HG03135 (cell line): ENCODE results near the gene GCDH.
"Not testable (repeated sequence)": the region's sequence is repeated elsewhere in the genome, so short reads cannot be mapped to it uniquely, and the experiment has no call there.

Source experiments
- ATAC-seq: cut with Tn5 transposase; IDR thresholded peaks from one replicate; pipeline ENCODE4 v1.9.1; 2021; ENCODE audit warnings: mild to moderate bottlenecking, moderate library complexity; ENCODE audit not compliant: unreplicated experiment

GCDH gene

DNA sequence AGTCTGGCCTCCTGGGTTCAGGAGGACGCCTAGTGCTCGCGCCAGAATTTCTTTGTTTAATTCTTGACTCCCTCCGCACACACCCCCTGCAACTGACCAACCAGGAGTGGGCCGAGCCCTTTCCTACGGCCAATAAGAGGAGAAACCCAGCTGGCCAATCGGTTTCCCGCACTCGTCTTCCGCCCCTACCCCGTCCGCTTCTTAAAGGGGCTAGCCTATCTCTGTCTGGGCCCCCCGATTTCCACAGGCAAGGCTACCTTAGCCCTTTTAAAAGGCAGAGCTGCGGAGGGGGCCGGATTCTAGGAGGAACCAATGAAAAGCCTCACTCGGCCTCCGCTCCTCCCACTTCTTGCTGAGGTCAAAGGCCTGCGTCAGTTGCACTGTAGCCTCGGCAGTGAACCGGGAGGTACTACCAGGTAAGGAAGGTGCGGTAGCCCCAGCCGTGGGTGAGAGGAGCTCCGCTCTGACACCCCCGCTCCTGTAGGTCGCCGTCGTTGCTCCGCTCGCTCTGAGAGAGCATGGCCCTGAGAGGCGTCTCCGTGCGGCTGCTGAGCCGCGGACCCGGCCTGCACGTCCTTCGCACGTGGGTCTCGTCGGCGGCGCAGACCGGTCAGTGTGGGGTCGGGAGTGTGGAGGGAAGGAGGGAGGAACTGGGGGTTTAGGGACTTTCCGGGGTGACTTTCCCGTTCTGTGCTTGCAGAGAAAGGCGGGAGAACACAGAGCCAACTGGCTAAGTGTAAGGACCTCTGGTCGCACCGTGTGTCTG is at the start of gene GCDH:
Gene GCDH (plus strand): TSS at position 374 of the 766 bp plus-strand sequence. CDS start 145 bp downstream, at position 519.
- peak; percentile 88 for ATAC-seq

DNA sequence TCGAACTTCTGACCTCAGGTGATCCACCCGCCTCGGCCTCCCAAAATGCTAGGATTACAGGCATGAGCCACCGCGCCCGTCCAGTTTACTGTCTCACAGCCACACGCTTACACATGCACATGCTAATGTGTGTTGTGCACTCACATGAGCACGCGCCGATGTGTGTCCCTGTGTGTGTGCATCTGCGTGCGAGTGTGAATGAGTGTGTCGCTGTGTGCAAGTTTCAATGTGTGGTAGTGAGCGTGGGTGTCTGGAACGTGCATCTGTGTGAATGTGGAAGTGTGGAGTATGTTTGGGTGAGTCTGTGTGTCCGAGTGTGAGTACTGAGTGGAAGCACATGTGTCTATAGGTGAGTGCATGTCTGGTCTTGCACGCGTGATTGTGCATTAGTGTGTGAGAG is 48.4 kb upstream of the GCDH start:
- no peak for ATAC-seq

DNA sequence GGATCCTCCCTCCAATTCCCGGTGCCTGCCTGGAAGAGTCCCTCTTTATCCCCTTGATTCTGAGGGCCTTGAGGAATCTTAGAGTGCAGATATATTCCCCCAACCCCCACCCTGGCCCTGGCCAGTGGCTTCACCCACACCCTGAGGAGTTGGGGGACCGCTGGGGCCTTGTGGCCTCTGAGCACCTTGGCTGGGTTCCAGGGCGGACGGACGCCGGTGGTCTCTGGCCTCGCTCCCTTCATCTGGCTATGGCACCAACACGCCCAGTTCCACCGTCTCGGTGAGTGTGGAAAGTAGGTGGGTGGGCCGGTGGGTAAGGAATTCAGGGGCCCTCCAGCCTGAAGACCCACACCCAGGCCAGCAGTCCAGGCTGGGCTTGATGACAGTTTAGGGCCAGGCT is 47.6 kb upstream of the GCDH start:
- ATAC-seq: no peak

DNA sequence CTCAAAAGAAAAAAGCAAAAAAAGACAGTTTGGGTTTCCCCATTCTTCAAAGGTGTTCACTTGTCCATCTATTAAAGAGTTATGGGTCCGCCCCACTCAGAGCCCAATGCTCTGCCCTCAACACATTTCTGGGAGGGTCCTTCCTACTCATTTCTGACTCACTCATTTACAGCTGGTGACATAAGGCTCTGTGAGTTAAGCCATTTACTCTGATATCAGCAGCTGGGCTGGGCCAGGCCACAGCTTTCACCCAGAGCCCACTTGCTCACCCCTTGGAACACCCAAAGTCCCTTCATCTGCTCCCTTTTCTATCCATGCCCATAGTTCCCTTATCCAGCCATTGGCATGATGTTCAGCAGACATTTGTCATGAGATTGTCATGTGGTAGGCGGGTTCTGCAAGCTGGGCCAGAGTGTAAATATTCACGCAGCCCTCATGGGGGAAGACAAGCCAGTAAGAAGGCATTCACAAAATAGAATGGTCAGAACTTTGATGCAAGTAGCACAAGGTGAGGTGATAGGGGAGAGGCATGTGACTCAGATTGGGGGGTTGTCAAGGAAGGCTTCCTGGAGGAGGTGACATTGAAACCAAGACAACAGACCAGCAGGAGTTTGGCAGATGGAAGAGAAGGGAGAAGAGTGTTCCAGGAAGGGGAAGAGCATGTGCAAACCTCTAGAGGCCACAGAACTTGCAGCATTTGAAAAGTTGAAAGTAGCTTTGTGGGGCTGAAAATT is 46.8 kb upstream of the GCDH start:
- ATAC-seq: no peak

DNA sequence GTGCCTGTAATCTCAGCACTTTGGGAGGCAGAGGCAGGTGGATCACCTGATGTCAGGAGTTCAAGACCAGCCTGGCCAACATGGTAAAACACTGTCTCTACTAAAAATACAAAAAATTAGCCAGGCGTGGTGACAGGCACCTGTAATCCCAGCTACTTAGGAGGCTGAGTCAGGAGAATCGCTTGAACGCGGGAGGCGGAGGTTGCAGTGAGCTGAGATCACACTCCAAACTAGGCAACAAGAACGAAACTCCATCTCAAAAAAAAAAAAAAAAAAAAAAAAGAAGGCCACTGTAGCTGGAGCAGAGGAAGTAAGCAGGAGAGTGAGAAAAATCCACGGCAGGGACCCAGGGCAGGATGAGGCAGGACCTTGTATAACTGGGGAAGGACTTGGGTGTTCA is 44.3 kb upstream of the GCDH start:
- ATAC-seq: not testable (repeated sequence)

DNA sequence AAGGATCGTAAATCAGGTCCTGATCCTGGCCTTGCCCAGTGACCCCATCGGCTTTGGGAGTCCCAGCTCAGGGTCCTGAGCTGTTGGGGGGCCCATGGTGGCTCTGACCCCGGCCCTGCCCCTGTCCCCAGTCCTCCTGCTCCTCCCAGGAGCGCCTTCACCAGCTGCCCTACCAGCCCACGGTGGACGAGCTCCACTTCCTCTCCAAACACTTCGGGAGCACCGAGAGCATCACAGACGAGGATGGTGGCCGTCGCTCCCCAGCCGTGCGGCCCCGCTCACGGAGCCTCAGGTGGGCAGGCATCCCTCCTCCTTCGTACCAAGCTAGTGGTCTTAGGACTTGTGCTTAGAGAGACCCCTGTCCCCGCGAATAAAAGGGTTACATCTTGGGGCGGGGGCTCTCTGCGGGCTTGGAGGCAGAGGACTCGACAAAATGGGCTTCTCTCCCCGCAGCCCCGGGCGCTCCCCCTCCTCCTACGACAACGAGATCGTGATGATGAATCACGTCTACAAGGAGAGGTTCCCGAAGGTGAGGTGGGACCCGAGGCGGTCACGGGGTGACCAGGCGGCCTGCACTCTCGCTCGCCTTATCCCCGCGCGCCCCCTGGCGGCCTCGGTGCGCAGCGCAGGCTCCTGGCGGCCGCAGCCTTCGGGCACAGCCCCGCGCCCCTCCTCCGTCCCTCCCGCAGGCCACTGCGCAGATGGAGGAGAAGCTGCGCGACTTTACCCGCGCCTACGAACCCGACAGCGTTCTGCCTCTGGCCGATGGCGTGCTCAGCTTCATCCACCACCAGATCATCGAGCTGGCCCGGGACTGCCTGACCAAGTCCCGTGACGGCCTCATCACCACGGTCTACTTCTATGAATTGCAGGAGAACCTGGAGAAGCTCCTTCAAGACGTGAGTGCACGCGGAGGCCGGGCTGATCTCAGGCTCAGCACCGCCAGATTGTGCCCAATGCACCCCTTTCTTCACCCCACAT is 43.5 kb upstream of the GCDH start:
- ATAC-seq: peak; percentile 69

DNA sequence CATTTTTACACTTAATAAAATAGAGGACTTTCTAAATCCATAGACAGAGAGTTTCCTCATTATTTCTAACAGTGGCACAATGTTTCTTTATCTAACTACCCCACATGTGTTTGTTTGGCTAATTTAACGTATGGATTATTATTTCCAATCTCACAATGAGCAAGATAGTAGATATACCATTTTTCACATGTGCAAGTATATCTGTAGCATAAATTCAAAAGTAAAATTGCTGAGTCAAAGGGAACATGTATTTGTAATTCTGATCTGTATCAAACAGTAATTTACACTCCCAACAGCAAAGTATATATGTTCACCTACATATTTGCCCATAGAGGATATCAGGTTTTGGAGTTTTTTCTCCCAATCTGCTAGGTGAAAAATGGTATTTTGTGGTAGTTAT is 34.3 kb upstream of the GCDH start:
- ATAC-seq: no peak

DNA sequence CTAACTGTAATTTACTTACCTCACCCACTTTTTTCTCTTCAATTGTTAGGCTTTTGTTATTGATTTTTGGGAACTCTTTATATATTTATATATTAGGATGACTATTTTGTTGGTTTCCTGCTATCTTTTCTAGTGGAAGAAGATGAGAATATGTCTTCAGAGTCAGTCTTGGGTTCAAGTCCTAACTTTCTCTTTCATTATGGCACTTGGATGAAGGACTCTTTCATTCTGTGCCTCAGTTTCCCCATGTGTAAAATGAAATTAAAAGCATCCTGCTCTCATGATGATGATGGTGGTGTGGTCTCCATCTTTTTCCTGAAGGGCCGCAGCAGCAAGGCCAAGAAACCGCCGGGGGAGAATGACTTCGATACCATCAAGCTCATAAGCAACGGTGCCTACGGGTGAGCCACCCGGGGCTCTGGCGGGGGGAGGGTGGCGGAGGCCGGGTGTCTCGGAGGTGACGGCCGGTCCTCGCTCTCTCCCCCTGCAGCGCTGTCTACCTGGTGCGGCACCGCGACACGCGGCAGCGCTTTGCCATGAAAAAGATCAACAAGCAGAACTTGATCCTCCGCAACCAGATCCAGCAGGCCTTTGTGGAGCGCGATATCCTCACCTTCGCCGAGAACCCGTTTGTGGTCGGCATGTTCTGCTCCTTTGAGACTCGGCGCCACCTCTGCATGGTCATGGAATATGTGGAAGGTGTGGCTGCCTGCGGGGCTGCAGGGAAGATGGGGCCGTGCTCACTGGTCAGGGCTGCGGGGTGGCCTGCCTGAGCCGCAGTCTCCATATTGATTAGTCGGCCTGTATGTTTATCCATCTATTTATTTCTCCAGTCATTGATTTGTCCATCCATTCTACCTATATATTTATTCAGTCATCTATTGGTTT is 32.7 kb upstream of the GCDH start:
- ATAC-seq: no peak

DNA sequence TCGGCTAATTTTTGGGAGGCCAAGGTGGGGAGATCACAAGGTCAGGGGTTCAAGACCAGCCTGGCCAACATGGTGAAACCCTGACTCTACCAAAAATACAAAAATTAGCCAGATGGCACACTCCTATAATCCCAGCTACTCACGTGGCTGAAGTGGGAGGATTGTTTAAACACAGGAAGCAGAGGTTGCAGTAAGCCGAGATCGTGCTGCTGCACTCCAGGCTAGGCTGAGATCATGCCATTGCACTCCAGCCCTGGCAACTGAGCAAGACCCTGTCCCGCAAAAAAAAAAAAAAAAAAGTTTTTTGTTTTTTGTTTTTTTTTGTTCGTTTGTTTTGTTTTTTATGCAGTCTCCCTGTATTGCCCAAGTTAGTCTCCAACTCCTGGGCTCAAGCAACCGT is 31.4 kb upstream of the GCDH start:
- ATAC-seq: no peak

DNA sequence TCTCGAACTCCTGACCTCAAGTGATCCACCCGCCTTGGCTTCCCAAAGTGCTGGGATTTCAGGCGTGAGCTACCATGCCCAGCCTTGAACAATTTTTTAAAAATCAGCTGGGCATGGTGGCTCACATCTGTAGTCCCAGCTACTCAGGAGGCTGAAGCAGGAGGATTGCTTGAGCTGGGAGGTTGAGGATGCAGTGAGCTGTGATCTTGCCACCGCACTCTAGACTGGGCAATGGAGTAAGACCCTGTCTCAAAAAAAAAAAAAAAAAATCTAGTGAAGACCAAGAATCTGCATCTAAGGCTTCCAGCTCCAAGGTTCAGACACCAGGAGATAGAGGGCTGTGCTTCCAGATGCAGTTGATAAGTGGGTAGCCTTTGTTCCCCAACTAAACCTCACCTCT is 26.8 kb upstream of the GCDH start:
- no peak for ATAC-seq

DNA sequence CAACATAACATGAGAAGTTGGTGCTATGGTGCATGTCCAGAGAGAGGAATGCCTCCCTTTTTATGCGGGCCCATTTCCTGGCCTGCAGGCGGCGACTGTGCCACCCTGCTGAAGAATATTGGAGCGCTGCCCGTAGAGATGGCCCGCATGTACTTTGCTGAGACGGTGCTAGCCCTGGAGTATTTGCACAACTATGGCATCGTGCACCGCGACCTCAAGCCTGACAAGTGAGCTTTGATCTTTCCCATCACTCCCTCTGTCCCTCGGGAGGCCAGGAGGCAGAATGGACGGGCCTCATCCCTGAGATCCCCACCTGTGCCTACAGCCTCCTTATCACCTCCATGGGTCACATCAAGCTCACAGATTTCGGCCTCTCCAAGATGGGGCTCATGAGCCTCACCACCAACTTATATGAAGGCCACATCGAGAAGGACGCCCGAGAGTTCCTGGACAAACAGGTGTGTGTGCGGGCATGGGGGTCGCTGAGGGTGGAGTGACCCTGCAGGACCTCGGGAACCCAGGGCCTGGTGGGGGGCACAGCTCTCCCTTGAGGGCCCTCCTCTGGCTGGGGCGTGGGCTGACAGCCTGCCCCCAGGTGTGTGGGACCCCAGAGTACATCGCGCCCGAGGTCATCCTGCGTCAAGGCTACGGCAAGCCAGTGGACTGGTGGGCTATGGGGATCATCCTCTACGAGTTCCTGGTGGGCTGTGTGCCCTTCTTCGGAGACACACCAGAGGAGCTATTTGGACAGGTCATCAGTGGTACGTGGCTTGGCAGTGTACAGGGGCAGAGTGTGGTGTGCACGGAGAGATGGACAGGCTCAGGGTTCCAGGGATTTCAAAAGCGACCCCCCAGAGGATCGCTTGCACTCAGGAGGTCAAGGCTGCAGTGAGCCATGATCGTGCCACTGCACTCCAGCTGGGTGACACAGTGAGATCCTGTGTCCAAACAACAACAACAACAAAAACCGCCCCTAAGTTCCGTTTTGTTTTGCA is 25.9 kb upstream of the GCDH start:
- ATAC-seq: no peak

DNA sequence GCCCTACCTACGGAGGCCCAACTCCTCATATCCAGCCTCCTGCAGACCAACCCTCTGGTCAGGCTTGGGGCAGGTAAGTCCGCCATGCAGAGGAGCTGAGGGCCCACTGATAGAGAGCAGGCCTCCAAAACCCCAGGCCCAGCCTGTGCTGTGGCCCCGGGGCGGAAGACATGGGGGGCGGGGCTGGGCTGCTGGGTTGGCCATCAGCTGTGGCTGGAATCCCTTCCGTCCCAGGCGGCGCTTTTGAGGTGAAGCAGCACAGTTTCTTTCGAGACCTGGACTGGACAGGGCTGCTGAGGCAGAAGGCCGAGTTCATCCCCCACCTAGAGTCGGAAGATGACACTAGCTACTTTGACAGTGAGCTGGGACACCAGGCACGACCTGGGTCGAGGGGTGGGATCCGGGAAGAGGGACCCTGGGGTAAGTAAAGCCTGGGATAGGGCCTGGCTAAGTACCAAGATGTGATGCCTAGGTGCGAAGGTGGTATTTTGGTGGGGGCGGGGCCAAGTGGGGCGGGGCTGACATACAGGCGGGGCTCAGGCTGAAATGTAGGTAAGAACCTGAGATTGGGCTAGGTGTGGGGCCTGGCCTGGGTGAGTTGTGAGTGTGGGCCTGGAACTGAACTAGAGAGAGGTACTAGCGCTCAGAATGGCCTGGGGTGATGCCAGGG is 25.1 kb upstream of the GCDH start:
- no peak for ATAC-seq

DNA sequence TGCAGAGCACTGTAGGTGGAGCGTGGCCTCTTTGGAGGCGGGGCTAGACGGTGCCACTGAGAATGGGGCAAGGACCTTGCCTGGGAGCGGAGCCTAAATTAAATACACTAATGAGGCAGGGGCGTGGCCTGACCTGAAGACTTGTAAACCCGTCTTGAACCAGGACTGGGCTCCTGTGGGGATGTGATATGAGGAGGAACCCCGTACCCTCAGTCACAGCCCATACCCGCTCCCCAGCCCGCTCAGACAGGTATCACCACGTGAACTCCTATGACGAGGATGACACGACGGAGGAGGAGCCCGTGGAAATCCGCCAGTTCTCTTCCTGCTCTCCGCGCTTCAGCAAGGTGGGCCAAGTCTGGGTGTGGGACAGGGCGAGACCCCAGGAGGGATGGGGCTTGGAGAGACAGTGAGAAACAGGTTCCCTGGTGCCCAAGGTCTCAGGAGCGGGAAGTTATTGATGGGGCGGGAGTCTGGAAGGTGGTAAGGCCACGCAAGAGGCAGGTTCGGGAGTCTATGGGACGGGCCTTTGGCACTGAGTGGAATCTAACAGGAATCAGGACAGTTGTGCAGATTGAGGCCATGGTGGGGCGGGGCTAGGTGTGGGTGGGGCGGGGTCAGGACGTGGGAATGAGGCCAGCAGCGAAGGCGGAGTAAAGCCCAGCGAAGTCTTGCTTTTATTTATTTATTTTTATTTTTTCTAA is 24.4 kb upstream of the GCDH start:
- no peak for ATAC-seq

DNA sequence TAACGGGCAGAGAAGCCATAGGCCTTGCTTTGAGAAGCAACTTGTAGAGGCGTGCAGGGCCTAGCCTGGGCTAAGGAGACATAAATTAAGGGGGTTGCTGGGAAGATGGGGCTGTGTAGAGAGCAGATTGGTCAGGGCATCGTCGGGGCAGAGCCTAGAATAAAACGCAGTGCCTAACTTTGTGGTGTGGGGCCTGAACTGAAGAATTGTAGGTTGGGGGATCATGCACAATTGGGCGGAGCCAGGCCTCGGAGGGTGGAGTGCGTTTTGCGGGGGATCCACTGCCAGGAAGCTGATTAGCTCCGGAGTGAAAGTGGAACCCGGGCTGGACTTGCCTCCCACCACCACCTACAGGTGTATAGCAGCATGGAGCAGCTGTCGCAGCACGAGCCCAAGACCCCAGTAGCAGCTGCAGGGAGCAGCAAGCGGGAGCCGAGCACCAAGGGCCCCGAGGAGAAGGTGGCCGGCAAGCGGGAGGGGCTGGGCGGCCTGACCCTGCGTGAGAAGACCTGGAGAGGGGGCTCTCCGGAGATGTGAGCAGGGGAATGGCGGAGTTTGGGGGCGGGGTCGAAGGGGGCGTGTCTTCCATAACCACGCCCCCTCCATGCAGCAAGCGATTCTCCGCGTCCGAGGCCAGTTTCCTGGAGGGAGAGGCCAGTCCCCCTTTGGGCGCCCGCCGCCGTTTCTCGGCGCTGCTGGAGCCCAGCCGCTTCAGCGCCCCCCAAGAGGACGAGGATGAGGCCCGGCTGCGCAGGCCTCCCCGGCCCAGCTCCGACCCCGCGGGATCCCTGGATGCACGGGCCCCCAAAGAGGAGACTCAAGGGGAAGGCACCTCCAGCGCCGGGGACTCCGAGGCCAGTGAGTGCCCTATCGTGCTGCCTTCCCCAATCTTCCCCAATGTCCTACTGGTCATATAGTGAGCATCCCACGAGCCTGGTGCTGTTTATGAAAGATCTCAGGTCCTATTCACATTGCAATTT is 23.6 kb upstream of the GCDH start:
- no peak for ATAC-seq

DNA sequence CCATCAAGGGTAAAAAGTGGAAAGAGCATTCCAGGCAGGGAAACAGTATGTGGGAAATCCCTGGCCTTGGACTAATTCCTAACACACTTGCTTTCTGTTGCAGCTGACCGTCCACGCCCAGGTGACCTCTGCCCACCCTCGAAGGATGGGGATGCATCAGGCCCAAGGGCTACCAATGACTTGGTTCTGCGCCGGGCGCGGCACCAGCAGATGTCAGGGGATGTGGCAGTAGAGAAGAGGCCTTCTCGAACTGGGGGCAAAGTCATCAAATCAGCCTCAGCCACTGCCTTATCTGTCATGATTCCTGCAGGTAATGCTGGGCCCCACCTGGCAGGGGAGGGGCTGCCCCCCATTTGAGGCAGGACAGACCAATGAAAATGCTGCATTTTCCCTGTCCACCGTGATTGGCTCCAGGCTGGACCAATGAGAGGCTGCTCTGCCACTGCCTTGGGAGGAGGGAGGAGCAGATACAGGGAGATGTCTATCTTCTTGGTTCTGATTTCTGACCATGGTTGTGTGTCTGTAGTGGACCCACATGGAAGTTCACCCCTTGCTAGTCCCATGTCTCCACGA is 22.3 kb upstream of the GCDH start:
- no peak for ATAC-seq

DNA sequence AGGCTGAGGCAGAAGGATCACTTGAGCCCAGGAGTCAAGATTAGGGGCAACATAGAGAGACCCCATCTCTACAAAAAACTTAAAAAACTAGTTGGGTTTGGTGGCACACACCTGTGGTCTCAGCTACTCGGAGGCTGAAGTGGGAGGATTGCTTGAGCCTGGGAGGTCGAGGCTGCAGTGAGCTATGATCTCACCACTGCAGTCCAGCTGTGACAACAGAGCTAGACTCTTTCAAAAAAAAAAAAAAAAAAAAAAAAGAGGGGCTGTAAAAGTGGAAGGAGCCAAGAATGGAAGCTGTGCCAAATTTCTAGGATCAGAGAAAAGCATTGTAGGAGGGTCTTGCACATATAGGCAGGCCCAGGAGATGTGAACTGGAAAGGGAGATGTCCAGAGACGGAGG is 19.3 kb upstream of the GCDH start:
- ATAC-seq: no peak
